ENCODE measurements around the gene MUSK. TPM values are rescaled to one million over a fixed set of nuclear protein-coding genes. Genes with fewer than 3 reads are reported as not detected.

MUSK gene
- polyA plus RNA-seq, 1 donor from 2014 or later, result not detected

DNA sequence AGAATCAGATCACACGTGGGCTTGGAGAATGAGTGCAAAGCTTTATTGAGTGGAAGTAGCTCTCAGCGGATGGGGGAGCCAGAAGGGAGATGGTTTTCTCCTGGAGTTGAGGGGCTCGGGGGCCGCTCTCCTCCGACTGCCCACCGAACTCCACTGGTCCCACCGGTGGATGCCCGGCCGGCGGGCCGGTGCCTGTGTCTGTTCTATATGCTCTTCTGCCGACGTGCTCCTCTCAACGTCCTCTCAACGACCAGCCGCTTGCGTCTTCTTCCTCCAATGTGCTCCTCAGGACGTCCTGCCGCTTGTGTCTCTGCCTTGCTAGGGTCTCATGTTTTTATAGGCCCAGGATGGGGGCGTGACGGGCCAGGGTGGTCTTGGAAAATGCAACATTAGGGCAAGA is 161.9 kb downstream of the MUSK start:
- Mint-ChIP-seq H3K36me3 (no peaks in the 10 kb centered on the region), H3K4me3 (no peak overlapping the region), H3K27ac (no peak overlapping the region), H3K4me1 (no peaks in the 10 kb centered on the region), H3K27me3 (no peaks in the 10 kb centered on the region), H3K9me3 (peaks cover 0 to 5% (median 0%) of the 10 kb centered on the region in 3 donors)

DNA sequence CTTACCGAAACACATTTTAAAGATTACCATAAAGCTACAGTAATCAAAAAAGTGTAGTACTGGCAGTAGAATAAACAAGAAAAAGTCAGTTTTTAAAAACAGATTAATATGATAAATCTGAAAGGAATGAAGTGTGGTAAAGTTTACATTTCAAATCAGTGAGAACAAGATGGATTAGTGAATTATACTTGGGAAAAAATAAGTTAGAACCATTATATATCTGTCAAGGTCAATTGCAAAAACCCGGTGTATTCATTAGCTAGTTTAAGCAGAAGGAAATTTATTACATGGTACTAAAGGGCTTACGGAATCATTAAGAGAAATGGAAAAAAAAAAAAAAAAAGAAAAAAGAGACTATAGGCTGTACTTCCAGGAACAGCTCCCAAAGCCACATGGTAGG is 164.3 kb downstream of the MUSK start:
- Mint-ChIP-seq H3K27ac (no peak overlapping the region), H3K27me3 (no peaks in the 10 kb centered on the region), H3K4me1 (no peaks in the 10 kb centered on the region), H3K36me3 (peaks cover 2% of the 10 kb centered on the region), H3K9me3 (peaks cover 0 to 6% (median 0%) of the 10 kb centered on the region in 3 donors), H3K4me3 (no peak overlapping the region)

DNA sequence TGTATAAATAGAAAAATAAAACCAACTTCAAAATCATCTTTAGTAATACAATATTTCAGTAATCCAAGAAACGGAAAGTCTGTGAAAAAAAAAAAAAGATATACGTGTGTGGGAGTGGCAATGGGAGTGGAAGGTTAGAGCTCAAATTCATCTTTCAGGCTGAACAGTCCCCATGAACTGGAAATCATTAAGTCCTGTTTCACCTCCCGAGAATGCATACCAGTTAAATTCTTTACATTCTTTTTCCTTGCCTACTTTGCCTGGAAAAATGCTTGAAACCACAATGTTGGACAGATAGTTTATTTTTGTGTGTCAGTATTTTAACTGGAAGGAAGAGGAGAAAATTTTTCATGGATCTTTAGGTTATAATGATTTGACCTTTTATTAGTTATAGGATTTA is 166.8 kb downstream of the MUSK start:
- H3K4me1 Mint-ChIP-seq, result no peaks in the 10 kb centered on the region
- H3K4me3 Mint-ChIP-seq, result no peak overlapping the region
- no peaks in the 10 kb centered on the region for H3K27me3 Mint-ChIP-seq
- peaks cover 2% of the 10 kb centered on the region for H3K36me3 Mint-ChIP-seq
- H3K9me3 Mint-ChIP-seq, result peaks cover 0 to 6% (median 2%) of the 10 kb centered on the region in 3 donors
- H3K27ac Mint-ChIP-seq, result no peak overlapping the region

GRCh38 chr9:110835859-110836271 is 167.3 kb downstream of the MUSK start:
- Mint-ChIP-seq H3K9me3 (peaks cover 0 to 7% (median 5%) of the 10 kb centered on the region in 3 donors), H3K36me3 (peaks cover 4% of the 10 kb centered on the region), H3K27ac (no peak overlapping the region), H3K4me1 (no peaks in the 10 kb centered on the region), H3K4me3 (no peak overlapping the region), H3K27me3 (no peaks in the 10 kb centered on the region)

DNA sequence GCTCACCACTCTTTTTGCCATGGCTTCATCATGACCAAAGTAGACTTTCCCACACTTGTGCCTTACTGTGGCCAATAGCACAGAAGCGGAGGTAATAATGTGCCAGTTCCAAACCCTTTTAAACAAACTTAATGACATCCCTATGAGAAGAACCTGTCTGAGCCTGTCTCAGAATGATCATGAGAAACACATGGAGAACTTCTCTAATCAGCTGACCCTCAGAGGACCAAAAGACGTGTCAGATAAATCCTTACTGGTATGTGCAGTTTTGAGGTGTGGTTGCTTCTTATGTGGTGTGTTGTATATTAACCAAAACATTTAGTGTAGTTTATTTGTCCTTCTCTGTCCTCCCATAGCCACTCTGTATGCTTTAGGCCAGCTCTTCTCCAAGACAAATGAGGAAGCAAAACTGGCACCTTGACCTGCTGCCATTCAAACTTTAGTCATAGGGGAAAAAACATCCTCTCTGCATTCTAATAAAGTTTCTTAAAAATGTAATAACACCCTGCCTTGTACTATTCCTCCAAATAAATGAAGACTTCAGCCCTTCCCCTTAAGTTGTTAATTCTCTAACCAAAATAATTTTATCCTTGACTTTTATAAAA is 168.9 kb downstream of the MUSK start:
- H3K9me3 Mint-ChIP-seq, result peaks cover 3 to 6% (median 5%) of the 10 kb centered on the region in 3 donors
- H3K27me3 Mint-ChIP-seq, result no peaks in the 10 kb centered on the region
- H3K4me1 Mint-ChIP-seq, result no peaks in the 10 kb centered on the region
- no peak overlapping the region for H3K4me3 Mint-ChIP-seq
- H3K27ac Mint-ChIP-seq, result no peak overlapping the region
- peaks cover 4% of the 10 kb centered on the region for H3K36me3 Mint-ChIP-seq

DNA sequence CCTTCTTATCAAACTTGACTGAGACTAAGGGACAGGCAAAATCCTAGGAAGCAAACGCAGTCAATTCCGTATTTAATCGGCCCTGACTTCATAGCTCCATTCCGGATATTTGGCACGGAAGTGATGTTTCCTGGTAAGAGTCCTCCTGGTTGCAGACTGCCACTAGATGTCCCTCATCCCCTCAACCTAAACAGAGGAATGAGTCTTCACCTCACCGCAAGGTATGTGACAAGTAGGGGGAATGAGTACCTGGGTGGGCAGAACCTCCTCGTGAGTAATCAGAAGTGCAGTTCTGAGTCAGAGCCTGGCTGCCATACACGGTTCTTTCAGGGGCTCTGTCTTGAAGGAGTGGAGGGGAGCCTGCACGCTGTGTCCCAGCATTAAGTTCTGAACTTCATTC is 173.6 kb downstream of the MUSK start:
- Mint-ChIP-seq H3K9me3 (peaks cover 2 to 5% (median 3%) of the 10 kb centered on the region in 3 donors), H3K4me1 (no peaks in the 10 kb centered on the region), H3K36me3 (peaks cover 2% of the 10 kb centered on the region), H3K4me3 (no peak overlapping the region), H3K27ac (no peak overlapping the region), H3K27me3 (no peaks in the 10 kb centered on the region)

GRCh38 chr9:110842986-110843385 is 174.4 kb downstream of the MUSK start:
- no peak overlapping the region for H3K4me3 Mint-ChIP-seq
- H3K27ac Mint-ChIP-seq, result no peak overlapping the region
- peaks cover 2 to 5% (median 3%) of the 10 kb centered on the region in 3 donors for H3K9me3 Mint-ChIP-seq
- H3K36me3 Mint-ChIP-seq, result peaks cover 2% of the 10 kb centered on the region
- H3K27me3 Mint-ChIP-seq, result no peaks in the 10 kb centered on the region
- no peaks in the 10 kb centered on the region for H3K4me1 Mint-ChIP-seq

DNA sequence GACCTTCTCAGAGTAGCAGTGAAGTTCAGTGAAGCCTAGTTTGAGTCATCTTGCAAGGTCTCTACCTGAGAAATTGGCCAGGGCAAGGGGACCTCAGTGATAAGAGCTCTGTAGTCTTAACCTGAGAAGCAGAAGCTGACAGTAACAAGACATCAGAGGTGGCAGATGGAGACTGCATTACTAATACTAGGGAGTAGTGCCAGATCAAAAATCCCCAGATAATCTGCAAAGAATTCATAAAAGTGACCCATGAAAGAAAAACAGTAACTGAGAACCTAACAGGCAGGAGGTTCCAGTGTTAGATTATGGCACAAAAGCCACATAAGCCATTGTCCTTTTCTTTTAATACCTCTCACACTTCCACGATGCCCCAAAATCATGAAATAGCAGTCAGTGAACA is 175.5 kb downstream of the MUSK start:
- Mint-ChIP-seq H3K27ac (peak overlapping the region in 1 of 3 donors; percentile 9), H3K9me3 (peaks cover 2 to 5% (median 3%) of the 10 kb centered on the region in 3 donors), H3K4me1 (no peaks in the 10 kb centered on the region), H3K36me3 (peaks cover 2% of the 10 kb centered on the region), H3K27me3 (no peaks in the 10 kb centered on the region), H3K4me3 (no peak overlapping the region)

GRCh38 chr9:110846215-110846614 is 177.6 kb downstream of the MUSK start:
- no peaks in the 10 kb centered on the region for H3K36me3 Mint-ChIP-seq
- no peaks in the 10 kb centered on the region for H3K4me1 Mint-ChIP-seq
- no peaks in the 10 kb centered on the region for H3K27me3 Mint-ChIP-seq
- no peak overlapping the region for H3K4me3 Mint-ChIP-seq
- H3K27ac Mint-ChIP-seq, result no peak overlapping the region
- peaks cover 0 to 1% (median 0%) of the 10 kb centered on the region in 3 donors for H3K9me3 Mint-ChIP-seq

DNA sequence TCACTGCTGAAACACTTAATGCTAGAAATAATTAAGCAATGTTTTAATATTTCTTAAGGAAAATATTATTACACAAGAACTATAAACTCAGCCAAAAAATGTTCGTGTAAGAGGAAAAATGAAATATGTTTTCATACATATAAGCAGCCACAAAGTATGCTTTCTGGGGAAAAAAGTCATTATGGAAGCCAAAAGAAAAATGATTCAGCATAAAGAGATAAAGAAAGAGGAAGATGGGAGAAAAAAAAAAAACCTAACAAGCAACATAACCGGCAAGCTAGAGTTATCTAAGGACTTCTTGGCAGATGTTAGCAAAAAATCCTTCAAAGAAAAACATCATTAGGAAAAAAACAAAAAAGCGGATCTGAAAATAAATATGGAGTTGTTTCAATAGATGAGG is 179.1 kb downstream of the MUSK start:
- Mint-ChIP-seq H3K4me1 (no peaks in the 10 kb centered on the region), H3K27ac (no peak overlapping the region), H3K36me3 (no peaks in the 10 kb centered on the region), H3K27me3 (no peaks in the 10 kb centered on the region), H3K9me3 (no peaks in the 10 kb centered on the region), H3K4me3 (no peak overlapping the region)

GRCh38 chr9:110850401-110851135 is 182.0 kb downstream of the MUSK start:
- Mint-ChIP-seq H3K27ac (no peak overlapping the region), H3K9me3 (peaks cover 4 to 15% (median 8%) of the 10 kb centered on the region in 3 donors), H3K36me3 (no peaks in the 10 kb centered on the region), H3K4me1 (no peaks in the 10 kb centered on the region), H3K27me3 (no peaks in the 10 kb centered on the region), H3K4me3 (no peak overlapping the region)

Other genes starting within 250 kb of the MUSK start
- not detected for gene SVEP1, start 89.0 kb upstream of the MUSK start, polyA plus RNA-seq

All from IgD-negative memory B cell (primary cell).